K562 (cell line): ENCODE data around the gene RNGTT.
"Not testable (repeated sequence)": the region's sequence is repeated elsewhere in the genome, so short reads cannot be mapped to it uniquely, and the experiment has no call there.

Experiments used
- PHF8 ChIP-seq: fragments of 200-600 bp; sonication (generic); IDR thresholded peaks from 2 replicates; pipeline ENCODE4 v1.6.1; 2012; ENCODE audit warnings: mixed run types, mild to moderate bottlenecking, inconsistent platforms, low read length, moderate library complexity, borderline replicate concordance
- SMC3 ChIP-seq: conservative IDR thresholded peaks from 2 replicates; pipeline ENCODE4 v1.6.1; 2011; ENCODE audit warnings: low read depth, low read length, improper control_type of control experiment; ENCODE audit not compliant: insufficient read depth

GRCh38 chr6:88726409-88726808 lies 237.0 kb downstream of the RNGTT start:
- not testable (repeated sequence) for TF ChIP-seq PHF8, SMC3
